GM21786 (cell line): ENCODE measurements around the gene UBR3.
"Not testable (repeated sequence)": the region's sequence is repeated elsewhere in the genome, so short reads cannot be mapped to it uniquely, and the experiment has no call there.

Source experiments
- ATAC-seq: cut with Tn5 transposase; IDR thresholded peaks from one replicate; pipeline ENCODE4 v1.9.1; 2021; ENCODE audit not compliant: unreplicated experiment

Gene UBR3

GRCh38 chr2:170092436-170093060, 265.3 kb downstream of the UBR3 start:
- ATAC-seq: no peak

DNA sequence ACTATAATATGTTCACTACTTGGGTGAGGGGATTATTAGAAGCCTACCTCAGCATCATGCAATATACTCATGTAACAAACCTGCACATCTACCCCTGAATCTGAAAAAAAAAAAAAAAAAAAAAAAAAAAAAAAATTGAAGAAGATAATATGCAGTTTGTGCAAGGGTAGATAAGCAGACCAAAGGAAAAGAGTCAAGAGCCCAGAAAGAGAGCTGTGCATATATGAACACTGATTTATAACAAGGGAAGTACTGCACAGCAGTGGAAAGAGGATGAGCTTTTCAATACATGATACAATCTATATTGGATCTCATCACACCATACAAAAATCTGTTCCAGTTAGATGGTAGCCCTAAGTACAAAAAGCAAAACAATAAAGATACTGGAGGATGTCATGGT, 268.1 kb downstream of the UBR3 start:
- no peak for ATAC-seq

DNA sequence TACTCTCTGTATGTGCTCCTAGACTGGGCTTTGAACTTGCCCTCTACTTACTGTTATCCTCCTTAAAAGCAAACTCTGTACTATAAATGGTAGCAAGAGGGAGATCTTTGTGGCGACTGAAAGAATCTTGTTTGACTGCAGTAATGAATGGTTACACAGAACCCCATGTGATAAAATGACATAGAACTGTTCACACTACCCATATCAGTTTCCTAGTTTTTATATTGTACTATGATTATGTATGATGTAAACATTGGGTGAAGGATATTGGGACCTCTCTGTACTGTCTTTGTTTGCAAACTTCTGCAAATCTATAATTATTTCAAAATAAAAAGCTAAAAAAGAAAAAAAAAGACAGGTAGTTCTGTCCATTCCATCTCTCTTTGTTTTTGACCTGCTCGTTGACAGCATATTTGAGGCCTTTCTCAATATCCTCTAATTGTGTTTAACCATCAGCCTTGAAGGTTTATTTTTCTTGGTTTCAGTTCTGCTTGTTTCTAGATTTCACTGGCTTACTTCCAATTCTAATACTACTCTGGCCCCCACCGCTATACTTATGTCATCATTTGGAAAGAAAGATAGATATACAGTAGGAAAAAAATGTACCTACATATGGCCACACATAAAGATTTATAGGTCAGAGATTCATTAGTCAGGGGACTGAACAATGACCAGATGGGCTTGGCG, 271.5 kb downstream of the UBR3 start:
- no peak for ATAC-seq

GRCh38 chr2:170101789-170102188, 274.5 kb downstream of the UBR3 start:
- no peak for ATAC-seq

DNA sequence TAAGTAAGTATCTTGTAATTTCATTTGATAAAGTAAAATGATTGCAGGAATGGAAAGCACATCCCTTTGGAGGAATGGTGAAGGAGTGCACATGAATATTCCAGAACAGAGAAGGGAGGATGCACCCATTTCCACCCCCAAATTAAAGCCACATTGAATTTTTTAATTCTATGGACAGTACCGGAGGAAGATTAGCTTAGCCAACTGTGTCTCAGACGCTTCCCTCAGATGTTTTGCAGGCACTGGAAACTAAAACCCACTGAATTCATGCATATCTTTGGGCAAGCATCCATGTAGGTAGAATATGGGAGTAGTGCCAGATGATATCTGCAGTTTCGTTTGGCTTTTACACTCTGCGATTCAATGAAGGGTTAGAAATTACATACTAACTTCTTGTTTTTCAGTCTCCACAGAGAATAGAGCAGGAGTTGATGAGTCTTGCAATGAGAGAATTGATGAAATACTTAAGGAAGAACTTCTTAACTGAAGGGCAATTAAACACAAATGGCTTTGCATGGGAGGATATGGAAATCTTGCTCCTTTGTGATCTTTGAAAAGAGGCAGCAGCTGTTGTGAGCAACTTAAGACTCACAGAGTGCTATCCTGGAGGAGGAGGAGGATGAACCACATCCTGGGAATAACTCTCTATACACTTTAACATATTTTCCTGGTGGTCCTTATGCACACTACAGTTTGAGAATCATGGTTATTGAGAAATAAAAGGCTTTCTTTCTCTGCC, 279.0 kb downstream of the UBR3 start:
- no peak for ATAC-seq

DNA sequence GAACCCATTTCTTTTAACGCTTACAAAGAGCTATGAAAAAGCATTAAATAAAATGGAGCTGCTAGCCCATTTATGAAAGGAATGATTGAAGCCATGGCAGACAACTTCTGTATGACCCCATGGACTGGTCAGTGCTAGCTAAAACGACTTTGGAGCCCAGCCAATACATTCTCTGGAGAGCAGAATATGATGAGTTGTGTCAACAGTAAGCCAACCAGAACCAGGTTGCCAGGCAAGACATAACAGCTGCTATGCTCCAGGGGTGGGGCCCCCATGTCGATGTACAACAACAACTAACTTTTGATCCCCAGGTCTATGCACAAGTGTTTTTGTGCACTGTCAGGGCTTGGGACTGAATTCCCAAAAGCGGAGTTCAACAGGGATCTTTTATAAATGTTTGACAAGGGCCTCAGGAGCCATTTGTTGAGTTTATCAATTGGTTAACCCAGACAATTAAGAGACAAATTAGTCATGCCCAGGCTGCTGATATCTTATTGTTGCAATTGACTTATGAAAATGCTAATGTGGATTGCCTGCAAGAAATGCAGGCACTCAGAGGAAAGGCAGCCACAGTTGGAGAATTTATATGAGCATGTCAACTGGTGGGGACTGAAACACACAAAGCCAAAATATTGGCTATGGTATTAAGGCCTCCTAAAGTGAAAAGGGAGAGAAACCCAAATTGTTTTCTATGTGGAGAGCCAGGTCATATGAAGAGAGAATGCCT, 286.1 kb downstream of the UBR3 start:
- no peak for ATAC-seq

- no peak for ATAC-seq
Observed at GRCh38 chr2:170115501-170116229, 288.4 kb downstream of the UBR3 start.

DNA sequence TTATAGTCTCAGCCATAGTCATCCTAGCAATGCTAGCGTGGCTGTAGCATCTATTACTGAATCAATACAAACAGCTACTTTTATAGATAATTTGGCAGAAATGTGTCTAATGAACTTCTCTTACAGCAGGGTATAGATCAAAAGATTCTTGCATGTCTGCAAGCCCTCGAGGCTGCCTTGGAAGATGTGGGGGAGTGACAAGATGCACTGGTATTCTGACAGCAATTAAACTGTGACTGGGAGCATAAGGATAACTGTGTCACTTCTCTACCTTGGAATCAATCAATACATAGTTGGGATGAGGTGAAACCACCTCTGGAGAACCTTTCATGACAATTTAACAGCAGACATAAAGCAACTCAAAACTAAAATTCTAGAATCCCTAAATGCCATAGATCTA, 291.4 kb downstream of the UBR3 start:
- no peak for ATAC-seq

GRCh38 chr2:170119326-170119725, 292.1 kb downstream of the UBR3 start:
- not testable (repeated sequence) for ATAC-seq

DNA sequence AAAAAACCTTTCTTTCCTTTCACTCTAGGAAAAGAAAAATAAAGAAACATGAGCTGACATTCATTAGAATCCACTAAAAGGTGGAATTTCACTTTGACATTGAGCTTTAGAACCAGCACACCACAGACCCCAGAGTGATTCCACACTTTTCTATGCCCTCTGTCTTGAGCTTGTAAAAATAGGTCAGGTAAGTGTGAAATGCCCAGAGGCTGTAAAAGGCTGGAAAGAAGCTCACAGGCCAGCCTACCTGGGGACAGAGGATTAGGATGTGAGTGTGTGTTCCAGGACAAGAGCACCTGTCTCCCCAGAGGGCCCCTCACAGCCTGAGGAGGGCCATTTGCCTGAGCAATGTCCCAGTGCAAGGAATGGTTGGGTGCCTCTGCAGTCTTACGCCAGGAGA, 294.4 kb downstream of the UBR3 start:
- ATAC-seq: no peak

- no peak for ATAC-seq
Observed at GRCh38 chr2:170122883-170123547, 295.8 kb downstream of the UBR3 start.

GRCh38 chr2:170123593-170123992, 296.3 kb downstream of the UBR3 start:
- no peak for ATAC-seq

DNA sequence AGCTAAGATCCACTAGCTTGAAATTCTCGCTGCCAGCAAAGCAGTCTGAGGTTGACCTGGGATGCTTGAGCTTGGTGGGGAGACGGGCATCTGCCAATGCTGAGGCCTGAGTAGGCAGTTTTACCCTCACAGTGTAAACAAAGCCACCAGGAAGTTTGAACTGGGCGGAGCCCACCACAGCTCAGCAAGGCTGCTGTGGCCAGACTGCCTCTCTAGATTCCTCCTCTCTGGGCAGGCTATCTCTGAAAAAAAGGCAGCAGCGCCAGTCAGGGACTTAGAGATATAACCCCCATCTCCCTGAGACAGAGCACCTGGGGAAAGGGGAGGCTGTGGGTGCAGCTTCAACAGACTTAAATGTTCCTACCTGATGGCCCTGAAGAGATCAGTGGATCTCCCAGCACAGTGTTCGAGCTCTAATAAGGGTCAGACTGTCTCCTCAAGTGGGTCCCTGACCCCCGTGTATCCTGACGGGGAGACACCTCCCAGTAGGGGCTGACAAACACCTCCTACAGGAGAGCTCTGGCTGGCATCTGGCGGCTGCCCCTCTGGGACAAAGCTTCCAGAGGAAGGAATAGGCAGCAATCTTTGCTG, 299.0 kb downstream of the UBR3 start:
- ATAC-seq: not testable (repeated sequence)
